AG10803 (cell line): ENCODE data around the gene CDC42EP5.
"Not testable (repeated sequence)": the region's sequence is repeated elsewhere in the genome, so short reads cannot be mapped to it uniquely, and the experiment has no call there.

Source experiments
- DNase-seq: peaks from one replicate; pipeline ENCODE4 v3.0.0; 2010; ENCODE audit warnings: low read depth
- H3K4me3 ChIP-seq: 2 replicates; pipeline ENCODE4 v1.5.1; 2011; ENCODE audit warnings: mild to moderate bottlenecking, low read length, control low read depth
- TF ChIP-seq, protein P1 (sequence below): conservative IDR thresholded peaks from 2 replicates; pipeline ENCODE4 v1.5.1; 2011; ENCODE audit warnings: mild to moderate bottlenecking, low read length, control low read depth, inconsistent platforms

Gene CDC42EP5, protein sequence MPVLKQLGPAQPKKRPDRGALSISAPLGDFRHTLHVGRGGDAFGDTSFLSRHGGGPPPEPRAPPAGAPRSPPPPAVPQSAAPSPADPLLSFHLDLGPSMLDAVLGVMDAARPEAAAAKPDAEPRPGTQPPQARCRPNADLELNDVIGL

DNA sequence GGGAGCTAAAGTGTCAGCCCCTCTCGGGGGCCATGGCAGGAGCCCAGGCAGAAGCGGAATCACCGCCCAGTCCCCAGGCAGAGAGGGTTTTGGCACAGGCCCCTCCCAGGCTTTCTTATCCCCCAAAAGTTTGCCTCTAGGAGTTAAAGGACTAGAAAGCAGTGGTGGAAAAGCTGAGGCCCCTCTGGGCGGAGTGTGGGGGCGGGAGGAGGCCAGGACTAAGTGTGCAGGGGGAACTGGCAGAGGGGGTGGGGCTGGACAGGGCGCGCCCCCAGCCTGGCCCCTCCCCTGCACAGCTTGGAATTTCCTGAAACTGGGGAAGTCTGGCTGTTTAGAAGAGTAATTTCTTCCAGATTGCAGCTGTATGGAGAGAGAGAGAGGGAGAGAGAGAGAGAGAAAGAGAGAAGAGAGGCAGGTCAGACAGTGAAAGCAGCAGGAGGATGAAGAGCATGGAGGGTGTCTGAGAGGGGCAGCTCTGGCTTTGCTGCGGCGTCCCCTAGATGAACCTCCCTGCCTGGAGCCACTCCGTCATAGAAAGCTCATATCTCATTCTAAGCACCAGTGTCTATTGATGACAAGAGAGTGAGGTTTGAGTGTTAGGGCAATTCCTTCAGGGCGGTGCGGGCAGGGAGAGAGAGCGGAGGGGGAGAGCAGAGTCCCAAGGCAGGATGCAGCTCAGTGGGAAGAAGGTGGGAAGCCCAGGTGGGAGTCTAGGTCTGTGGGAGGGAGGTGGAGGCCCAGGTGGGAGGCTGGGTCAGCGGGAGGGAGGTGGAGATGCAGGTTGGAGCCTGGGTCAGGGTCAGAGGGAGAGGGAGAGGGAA lies at the start of gene CDC42EP5:
TSS of gene CDC42EP5 (minus strand) at position 226 of the 821 bp plus-strand sequence. CDS start 7,749 bp downstream, outside the sequence.
- TF ChIP-seq, protein P1, sequence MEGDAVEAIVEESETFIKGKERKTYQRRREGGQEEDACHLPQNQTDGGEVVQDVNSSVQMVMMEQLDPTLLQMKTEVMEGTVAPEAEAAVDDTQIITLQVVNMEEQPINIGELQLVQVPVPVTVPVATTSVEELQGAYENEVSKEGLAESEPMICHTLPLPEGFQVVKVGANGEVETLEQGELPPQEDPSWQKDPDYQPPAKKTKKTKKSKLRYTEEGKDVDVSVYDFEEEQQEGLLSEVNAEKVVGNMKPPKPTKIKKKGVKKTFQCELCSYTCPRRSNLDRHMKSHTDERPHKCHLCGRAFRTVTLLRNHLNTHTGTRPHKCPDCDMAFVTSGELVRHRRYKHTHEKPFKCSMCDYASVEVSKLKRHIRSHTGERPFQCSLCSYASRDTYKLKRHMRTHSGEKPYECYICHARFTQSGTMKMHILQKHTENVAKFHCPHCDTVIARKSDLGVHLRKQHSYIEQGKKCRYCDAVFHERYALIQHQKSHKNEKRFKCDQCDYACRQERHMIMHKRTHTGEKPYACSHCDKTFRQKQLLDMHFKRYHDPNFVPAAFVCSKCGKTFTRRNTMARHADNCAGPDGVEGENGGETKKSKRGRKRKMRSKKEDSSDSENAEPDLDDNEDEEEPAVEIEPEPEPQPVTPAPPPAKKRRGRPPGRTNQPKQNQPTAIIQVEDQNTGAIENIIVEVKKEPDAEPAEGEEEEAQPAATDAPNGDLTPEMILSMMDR, result no peak
- DNase-seq, result peak; percentile 90
- H3K4me3 ChIP-seq, result peak within 1 kb of the TSS; percentile 67

DNA sequence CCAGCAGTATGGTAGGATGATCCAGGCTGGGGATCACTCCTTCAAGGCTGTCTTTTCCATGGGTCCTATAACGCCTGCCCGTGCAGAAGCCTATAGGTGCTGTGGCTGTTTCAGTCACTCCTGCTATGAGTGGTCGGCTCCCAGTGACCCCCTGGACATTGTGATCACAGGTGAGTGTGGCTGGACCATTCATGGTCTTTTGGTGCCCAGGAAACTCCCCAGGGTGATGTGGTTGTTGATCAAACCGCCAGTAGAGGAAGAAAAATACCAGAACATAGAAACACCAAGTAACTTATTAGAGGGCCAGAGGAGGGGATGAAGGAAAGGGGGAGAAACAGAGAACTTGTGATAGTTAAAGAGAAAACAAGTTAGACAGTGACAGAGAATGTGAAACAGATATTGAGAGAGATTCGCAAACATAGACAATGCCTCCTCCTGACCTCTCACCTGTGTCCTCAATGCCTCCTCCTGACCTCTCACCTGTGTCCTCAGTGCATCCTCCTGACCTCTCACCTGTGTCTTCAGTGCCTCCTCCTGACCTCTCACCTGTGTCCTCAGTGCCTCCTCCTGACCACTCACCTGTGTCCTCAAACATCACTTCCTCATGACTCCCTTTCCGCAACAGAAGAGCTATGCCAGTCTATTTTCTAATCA lies 48.9 kb upstream of the CDC42EP5 start:
- DNase-seq, result no peak
- TF ChIP-seq, protein P1, result no peak
- H3K4me3 ChIP-seq, result no peak overlapping the region

DNA sequence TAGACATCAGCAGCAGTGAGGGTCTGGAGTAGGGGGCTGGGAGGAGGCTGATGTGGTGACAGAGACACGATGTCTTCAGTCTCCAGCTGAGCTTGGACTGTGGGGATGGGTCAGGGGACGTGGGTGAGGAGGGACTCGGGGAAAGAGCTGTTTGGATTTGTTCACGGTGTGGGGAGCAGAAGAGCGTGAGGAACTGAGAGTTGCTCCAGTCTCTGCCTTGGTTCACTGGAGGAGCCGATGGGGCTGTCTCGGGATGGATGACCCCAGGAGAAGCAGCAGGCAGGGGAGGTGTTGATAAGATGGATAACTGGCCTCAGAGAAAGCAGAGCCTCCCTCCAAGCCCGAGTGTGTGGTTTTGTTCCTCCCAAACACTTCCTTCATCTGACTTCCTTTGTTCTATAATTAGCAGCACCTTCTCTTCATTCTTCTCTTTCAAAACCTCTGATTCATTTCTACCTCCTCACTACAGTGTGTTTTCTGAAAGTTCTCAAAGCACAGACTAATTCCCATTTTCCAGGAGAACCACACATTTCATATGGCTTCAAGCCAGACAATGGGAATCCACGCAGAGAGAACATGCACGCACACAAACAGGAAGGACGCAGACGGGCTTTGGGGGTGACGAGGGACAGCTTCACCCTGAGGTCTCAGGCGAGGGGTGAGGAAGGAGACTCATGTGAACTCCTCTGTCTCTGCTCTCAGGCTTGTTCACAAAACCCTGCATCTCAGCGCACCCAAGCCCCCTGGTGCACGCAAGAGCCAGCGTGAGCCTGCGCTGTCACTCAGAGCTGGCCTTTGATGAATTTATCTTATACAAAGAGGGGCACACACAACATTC lies 48.1 kb upstream of the CDC42EP5 start:
- no peak overlapping the region for H3K4me3 ChIP-seq
- no peak for DNase-seq
- TF ChIP-seq, protein P1, result no peak

DNA sequence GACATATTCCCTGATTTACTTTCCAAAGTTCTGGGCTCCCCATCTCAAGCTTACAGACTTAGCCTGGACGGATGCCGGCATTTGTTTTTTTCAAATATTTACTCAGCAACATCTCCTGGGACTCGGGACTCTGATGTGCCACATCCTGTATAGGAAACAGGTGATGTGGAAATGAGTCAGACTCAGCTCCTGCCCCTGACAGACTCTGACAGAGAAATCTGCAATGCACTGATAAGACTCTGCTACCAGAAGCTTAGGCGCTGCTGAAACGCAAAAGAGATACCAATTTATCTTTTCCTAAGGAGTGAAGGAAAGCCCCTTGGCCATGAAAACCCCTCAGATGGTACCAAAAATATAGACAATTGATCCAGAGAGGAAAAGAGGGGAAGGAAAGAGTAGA lies 45.7 kb upstream of the CDC42EP5 start:
- DNase-seq, result no peak
- H3K4me3 ChIP-seq, result no peak overlapping the region

DNA sequence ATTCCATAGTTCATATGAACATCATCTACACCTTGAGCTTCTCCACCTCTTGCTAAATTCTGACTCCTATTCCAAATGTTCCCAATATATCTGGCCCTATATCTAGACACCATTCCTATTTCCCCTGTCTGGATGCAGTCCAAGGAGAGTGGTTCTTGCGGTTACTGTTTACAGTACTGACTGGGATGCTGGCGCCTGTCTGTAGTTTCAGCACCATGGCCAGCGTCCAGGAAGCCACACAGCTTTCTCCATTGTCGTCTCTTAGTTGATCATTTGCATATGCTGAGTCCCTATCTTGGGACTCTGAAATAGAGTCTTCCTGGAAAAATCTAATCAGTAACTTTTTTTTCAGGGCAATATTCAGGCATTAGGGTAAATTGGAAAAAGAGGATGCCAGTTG lies 44.4 kb upstream of the CDC42EP5 start:
- TF ChIP-seq, protein P1, result no peak
- no peak overlapping the region for H3K4me3 ChIP-seq
- DNase-seq, result peak; percentile 1

More for the DNA sequence above, 45.7 kb upstream of the CDC42EP5 start:
- TF ChIP-seq, protein P1, result no peak

DNA sequence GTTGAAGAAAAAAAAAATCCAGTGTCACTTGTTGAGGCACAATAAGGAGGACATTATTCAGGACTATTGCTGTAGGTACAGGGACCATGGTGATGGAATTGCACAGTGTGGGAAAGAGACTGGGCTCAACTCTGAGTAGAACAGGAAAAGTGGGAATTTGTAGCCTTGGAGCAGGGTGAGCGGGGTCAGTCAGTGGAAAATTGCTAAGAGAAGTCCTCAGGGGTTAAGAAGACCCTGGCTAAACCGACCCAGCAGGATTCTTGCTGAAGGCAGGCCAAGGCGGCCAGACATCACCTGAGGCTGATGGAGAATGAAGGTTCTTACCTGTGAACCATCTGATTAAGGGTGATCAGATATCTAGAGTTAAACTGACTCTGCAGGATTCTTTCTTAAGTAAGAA lies 42.1 kb upstream of the CDC42EP5 start:
- TF ChIP-seq, protein P1, result no peak
- no peak overlapping the region for H3K4me3 ChIP-seq
- no peak for DNase-seq

DNA sequence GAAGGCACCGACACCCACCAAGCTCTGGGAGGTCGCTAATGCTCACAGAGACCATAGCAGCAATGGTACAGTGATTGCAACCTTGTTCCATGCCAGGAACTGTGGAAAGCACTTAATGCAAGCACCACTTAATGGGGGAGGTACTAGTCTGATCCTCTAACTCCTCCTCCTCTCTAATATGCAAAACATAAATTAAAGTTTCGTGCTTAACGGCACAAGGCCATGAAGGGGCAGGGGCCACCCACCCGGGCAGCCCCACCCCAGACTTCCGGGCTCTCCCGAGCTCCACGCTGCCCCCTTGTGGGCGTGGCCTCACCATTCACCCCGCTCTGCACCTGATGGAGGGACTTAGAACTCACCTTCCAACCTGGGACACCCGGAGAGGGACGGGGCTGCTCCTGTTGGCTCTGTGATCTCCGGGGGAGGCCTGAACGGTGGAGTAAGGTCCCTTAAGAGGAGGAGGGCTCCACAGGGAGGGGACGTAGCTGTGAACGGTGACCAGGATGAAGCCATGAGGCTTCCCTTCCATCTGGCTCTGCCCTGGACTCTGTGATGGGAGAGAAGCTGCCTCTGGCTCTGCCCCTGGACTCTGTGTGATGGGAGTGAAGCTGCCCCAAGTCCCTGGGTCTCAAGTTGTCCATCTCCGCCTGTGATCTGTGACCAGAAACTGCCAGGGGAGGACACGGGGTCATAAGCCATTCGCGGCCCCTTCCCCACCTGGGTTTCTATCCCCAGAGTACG lies 36.3 kb upstream of the CDC42EP5 start:
- not testable (repeated sequence) for DNase-seq, H3K4me3 ChIP-seq

DNA sequence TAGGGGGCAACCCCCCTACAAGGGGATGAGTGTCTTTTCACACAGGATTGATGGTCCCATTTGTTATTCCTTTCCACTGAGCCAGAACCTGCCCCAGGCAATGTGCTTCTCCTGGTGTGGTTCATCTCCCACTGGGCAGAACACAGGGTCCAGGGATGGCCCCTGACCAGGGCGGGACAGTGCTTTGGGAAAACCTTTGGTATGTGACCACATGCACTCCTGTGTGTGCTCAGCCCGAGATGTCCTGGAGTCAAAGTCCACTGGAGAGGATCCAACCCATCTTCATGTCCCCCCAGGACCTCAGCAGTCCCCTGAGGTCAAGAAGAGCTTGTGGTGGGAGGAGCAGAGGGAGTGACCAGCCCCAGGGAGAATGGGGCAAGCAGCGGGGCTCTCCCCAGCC lies 35.4 kb upstream of the CDC42EP5 start:
- H3K4me3 ChIP-seq, DNase-seq: not testable (repeated sequence)
